ENCODE results near the gene TMEM131.

The TMEM131 gene

GRCh38 chr2:97739893-97740245, 255.9 kb downstream of the TMEM131 start:
- H3K4me3 ChIP-seq (ENCODE audit: low read length): no peak overlapping the region
- no peaks in the 10 kb centered on the region for H3K27me3 ChIP-seq (ENCODE audit: control insufficient read depth, insufficient read depth, low read length)
- peaks cover 7% of the 10 kb centered on the region for H3K36me3 ChIP-seq (ENCODE audit: control insufficient read depth, insufficient read depth, low read length)
- H3K9me3 ChIP-seq (ENCODE audit: control insufficient read depth, low read length): no peaks in the 10 kb centered on the region
- H3K4me1 ChIP-seq (ENCODE audit: control insufficient read depth, insufficient read depth, low read length): peaks cover 4% of the 10 kb centered on the region
- H3K9ac ChIP-seq (ENCODE audit: low read length): no peak overlapping the region

GRCh38 chr2:97739020-97739892, 256.5 kb downstream of the TMEM131 start:
- H3K27me3 ChIP-seq (ENCODE audit: control insufficient read depth, insufficient read depth, low read length): no peaks in the 10 kb centered on the region
- no peaks in the 10 kb centered on the region for H3K9me3 ChIP-seq (ENCODE audit: control insufficient read depth, low read length)
- peaks cover 4% of the 10 kb centered on the region for H3K4me1 ChIP-seq (ENCODE audit: control insufficient read depth, insufficient read depth, low read length)
- H3K36me3 ChIP-seq (ENCODE audit: control insufficient read depth, insufficient read depth, low read length): peaks cover 6% of the 10 kb centered on the region
- H3K4me3 ChIP-seq (ENCODE audit: low read length): no peak overlapping the region
- H3K9ac ChIP-seq (ENCODE audit: low read length): no peak overlapping the region

GRCh38 chr2:97738179-97739019, 257.3 kb downstream of the TMEM131 start:
- Histone ChIP-seq H3K4me3 (ENCODE audit: low read length) (no peak overlapping the region), H3K36me3 (ENCODE audit: control insufficient read depth, insufficient read depth, low read length) (no peaks in the 10 kb centered on the region)

GRCh38 chr2:97737421-97738178, 258.1 kb downstream of the TMEM131 start:
- Histone ChIP-seq H3K4me1 (ENCODE audit: control insufficient read depth, insufficient read depth, low read length) (peaks cover 4% of the 10 kb centered on the region), H3K9ac (ENCODE audit: low read length) (no peak overlapping the region), H3K36me3 (ENCODE audit: control insufficient read depth, insufficient read depth, low read length) (no peaks in the 10 kb centered on the region), H3K9me3 (ENCODE audit: control insufficient read depth, low read length) (no peaks in the 10 kb centered on the region), H3K4me3 (ENCODE audit: low read length) (no peak overlapping the region), H3K27me3 (ENCODE audit: control insufficient read depth, insufficient read depth, low read length) (no peaks in the 10 kb centered on the region)

More at GRCh38 chr2:97738179-97739019, 257.3 kb downstream of the TMEM131 start:
- no peaks in the 10 kb centered on the region for H3K9me3 ChIP-seq (ENCODE audit: control insufficient read depth, low read length)
- H3K9ac ChIP-seq (ENCODE audit: low read length): no peak overlapping the region
- peaks cover 4% of the 10 kb centered on the region for H3K4me1 ChIP-seq (ENCODE audit: control insufficient read depth, insufficient read depth, low read length)
- no peaks in the 10 kb centered on the region for H3K27me3 ChIP-seq (ENCODE audit: control insufficient read depth, insufficient read depth, low read length)

GRCh38 chr2:97736608-97737330, 259.0 kb downstream of the TMEM131 start:
- Histone ChIP-seq H3K4me1 (ENCODE audit: control insufficient read depth, insufficient read depth, low read length) (peaks cover 4% of the 10 kb centered on the region), H3K4me3 (ENCODE audit: low read length) (no peak overlapping the region), H3K9me3 (ENCODE audit: control insufficient read depth, low read length) (no peaks in the 10 kb centered on the region), H3K36me3 (ENCODE audit: control insufficient read depth, insufficient read depth, low read length) (no peaks in the 10 kb centered on the region), H3K27me3 (ENCODE audit: control insufficient read depth, insufficient read depth, low read length) (no peaks in the 10 kb centered on the region), H3K9ac (ENCODE audit: low read length) (no peak overlapping the region)

- H3K9me3 ChIP-seq (ENCODE audit: control insufficient read depth, low read length): no peaks in the 10 kb centered on the region
- H3K27me3 ChIP-seq (ENCODE audit: control insufficient read depth, insufficient read depth, low read length): no peaks in the 10 kb centered on the region
These were observed 259.6 kb downstream of the TMEM131 start for GRCh38 chr2:97736185-97736584.

GRCh38 chr2:97735161-97735561, 260.6 kb downstream of the TMEM131 start:
- no peak overlapping the region for H3K9ac ChIP-seq (ENCODE audit: low read length)
- no peak overlapping the region for H3K4me3 ChIP-seq (ENCODE audit: low read length)
- no peaks in the 10 kb centered on the region for H3K27me3 ChIP-seq (ENCODE audit: control insufficient read depth, insufficient read depth, low read length)
- H3K36me3 ChIP-seq (ENCODE audit: control insufficient read depth, insufficient read depth, low read length): no peaks in the 10 kb centered on the region
- H3K4me1 ChIP-seq (ENCODE audit: control insufficient read depth, insufficient read depth, low read length): no peaks in the 10 kb centered on the region
- H3K9me3 ChIP-seq (ENCODE audit: control insufficient read depth, low read length): no peaks in the 10 kb centered on the region

More at GRCh38 chr2:97736185-97736584, 259.6 kb downstream of the TMEM131 start:
- no peak overlapping the region for H3K4me3 ChIP-seq (ENCODE audit: low read length)
- no peaks in the 10 kb centered on the region for H3K36me3 ChIP-seq (ENCODE audit: control insufficient read depth, insufficient read depth, low read length)
- H3K4me1 ChIP-seq (ENCODE audit: control insufficient read depth, insufficient read depth, low read length): peaks cover 4% of the 10 kb centered on the region
- H3K9ac ChIP-seq (ENCODE audit: low read length): no peak overlapping the region

GRCh38 chr2:97734061-97735051, 261.4 kb downstream of the TMEM131 start:
- Histone ChIP-seq H3K36me3 (ENCODE audit: control insufficient read depth, insufficient read depth, low read length) (no peaks in the 10 kb centered on the region), H3K9ac (ENCODE audit: low read length) (no peak overlapping the region), H3K4me3 (ENCODE audit: low read length) (no peak overlapping the region), H3K27me3 (ENCODE audit: control insufficient read depth, insufficient read depth, low read length) (no peaks in the 10 kb centered on the region), H3K9me3 (ENCODE audit: control insufficient read depth, low read length) (no peaks in the 10 kb centered on the region), H3K4me1 (ENCODE audit: control insufficient read depth, insufficient read depth, low read length) (no peaks in the 10 kb centered on the region)

- Histone ChIP-seq H3K36me3 (ENCODE audit: control insufficient read depth, insufficient read depth, low read length) (no peaks in the 10 kb centered on the region), H3K4me3 (ENCODE audit: low read length) (no peak overlapping the region), H3K27me3 (ENCODE audit: control insufficient read depth, insufficient read depth, low read length) (no peaks in the 10 kb centered on the region), H3K4me1 (ENCODE audit: control insufficient read depth, insufficient read depth, low read length) (no peaks in the 10 kb centered on the region), H3K9me3 (ENCODE audit: control insufficient read depth, low read length) (no peaks in the 10 kb centered on the region), H3K9ac (ENCODE audit: low read length) (no peak overlapping the region)
These were observed 262.3 kb downstream of the TMEM131 start for GRCh38 chr2:97733341-97734035.
